HCT116 (cell line): ENCODE results near the gene TNNC1. TPM values are rescaled to one million over a fixed set of nuclear protein-coding genes. Genes with fewer than 3 reads are reported as not detected.

ENCODE experiments used
- ATAC-seq: fragments of 200-7000 bp; cut with Tn5 transposase; 2 replicates; pipeline ENCODE4 v1.9.1; 2020; ENCODE audit warnings: mild to moderate bottlenecking, moderate library complexity
- BruUV-seq: library from RNA; stranded (reverse); fragments of 400-500 nt; replicated peaks from 2 replicates; lab custom pipeline; 2021; lab: Mats Ljungman, UMichigan
- CTCF ChIA-PET: fragments of 300-600 bp; sonication (Branson Sonifier 250); formaldehyde crosslinking; loops from one replicate; lab custom pipeline; 2021; ENCODE audit warnings: antibody characterized with exemption; lab: Charles Lee
- POLR2A ChIA-PET: fragments of 300-600, 350-600 bp; sonication (Branson Sonifier 250); formaldehyde crosslinking; loops from one replicate; lab custom pipeline; 2021; ENCODE audit warnings: antibody characterized with exemption; lab: Charles Lee
- RAD21 ChIA-PET, 2 experiments: fragments of 300-600 bp; sonication (Branson Sonifier 250); formaldehyde crosslinking; loops; one replicate each; lab custom pipeline; 2023; ENCODE audit warnings: low total read pairs in 2 of 2; ENCODE audit not compliant: uncharacterized antibody in 2 of 2, unreplicated experiment in 2 of 2, low non-redundant PET in 1 of 2; lab: Charles Lee
- DNase-seq: peaks from one replicate; pipeline ENCODE4 v3.0.0-alpha.2; 2010; ENCODE audit warnings: low read depth, low spot score
- H2AFZ ChIP-seq: fragments of 200-600 bp; shearing (Covaris generic), sonication (generic); 2 replicates; pipeline ENCODE4 v1.6.1; 2017; ENCODE audit warnings: low read depth, mixed run types, mixed read lengths, antibody characterized with exemption, low read length; ENCODE audit not compliant: poor library complexity, severe bottlenecking
- H3K27ac ChIP-seq: 2 replicates; pipeline ENCODE4 v1.5.1; 2012; ENCODE audit warnings: low read depth, low read length
- H3K27me3 ChIP-seq: fragments of 200-600 bp; sonication (generic); 2 replicates; pipeline ENCODE4 v1.6.1; 2016; ENCODE audit warnings: mixed run types, low read length, mixed read lengths; ENCODE audit not compliant: insufficient read depth
- H3K36me3 ChIP-seq, 2 experiments: fragments of 200-500 bp in 1 of 2; fragments of 200-600 bp in 1 of 2; sonication (Bioruptor generic) in 1 of 2; sonication (generic) in 1 of 2; 2 replicates each; pipeline versions ENCODE4 v1.5.1 to v1.6.1; 2014 to 2016; ENCODE audit warnings: low read length in 2 of 2, inconsistent platforms in 1 of 2, mixed read lengths in 1 of 2, mixed run types in 1 of 2; ENCODE audit not compliant: insufficient read depth in 2 of 2, control insufficient read depth in 1 of 2
- H3K4me1 ChIP-seq, 2 experiments: fragments of 200-600 bp in 1 of 2; sonication (generic) in 1 of 2; 2 replicates each; pipeline versions ENCODE4 v1.5.1 to v1.6.1; 2012 to 2017; ENCODE audit warnings: low read length in 2 of 2, inconsistent platforms in 1 of 2, mild to moderate bottlenecking in 1 of 2, mixed read lengths in 1 of 2, mixed run types in 1 of 2, moderate library complexity in 1 of 2; ENCODE audit not compliant: insufficient read depth in 2 of 2, control insufficient read depth in 1 of 2
- H3K4me2 ChIP-seq: fragments of 200-600 bp; sonication (generic); 2 replicates; pipeline ENCODE4 v1.6.1; 2017; ENCODE audit warnings: mixed run types, low read length, mixed read lengths
- H3K4me3 ChIP-seq, 2 experiments: fragments of 200-600 bp in 1 of 2; sonication (generic) in 1 of 2; replicated peaks in 1 of 2; 2 replicates each; pipeline ENCODE4 v1.5.1; 2011 to 2016; ENCODE audit warnings: low read length in 2 of 2, control low read depth in 1 of 2, low read depth in 1 of 2, mild to moderate bottlenecking in 1 of 2, mixed read lengths in 1 of 2, mixed run types in 1 of 2
- H3K79me2 ChIP-seq: fragments of 200-600 bp; sonication (generic); 2 replicates; pipeline ENCODE4 v1.6.1; 2017; ENCODE audit warnings: mild to moderate bottlenecking, mixed run types, low read length, moderate library complexity, mixed read lengths; ENCODE audit not compliant: insufficient read depth
- H3K9ac ChIP-seq: fragments of 200-600 bp; sonication (generic); 2 replicates; pipeline ENCODE4 v1.6.1; 2016; ENCODE audit warnings: low read length, mixed read lengths
- H3K9me2 ChIP-seq: fragments of 200-600 bp; sonication (generic), shearing (Covaris generic); 2 replicates; pipeline ENCODE4 v1.6.1; 2017; ENCODE audit warnings: mixed run types, mild to moderate bottlenecking, moderate library complexity; ENCODE audit not compliant: insufficient read depth
- H3K9me3 ChIP-seq, 2 experiments: fragments of 200-500 bp in 1 of 2; fragments of 200-600 bp in 1 of 2; sonication (Bioruptor generic) in 1 of 2; sonication (generic) in 1 of 2; 2 replicates each; pipeline ENCODE4 v1.6.1; 2014 to 2017; ENCODE audit warnings: low read length in 2 of 2, mixed read lengths in 2 of 2, inconsistent platforms in 1 of 2, low read depth in 1 of 2, mild to moderate bottlenecking in 1 of 2, mixed run types in 1 of 2, moderate library complexity in 1 of 2; ENCODE audit not compliant: control insufficient read depth in 1 of 2, insufficient read depth in 1 of 2
- H4K20me1 ChIP-seq: fragments of 200-600 bp; sonication (generic), shearing (Covaris generic); 2 replicates; pipeline ENCODE4 v1.6.1; 2017; ENCODE audit warnings: mixed run types, mild to moderate bottlenecking, moderate library complexity; ENCODE audit not compliant: insufficient read depth
- CBX3 ChIP-seq: IDR thresholded peaks from 2 replicates; pipeline ENCODE4 v1.6.1; 2012; ENCODE audit warnings: low read depth
- EZH2 ChIP-seq: fragments of 200-600 bp; sonication (generic); IDR thresholded peaks from 2 replicates; pipeline ENCODE4 v1.6.1; 2017; ENCODE audit warnings: antibody characterized with exemption, mixed run types
- EZH2phosphoT487 ChIP-seq: fragments of 200-600 bp; IDR thresholded peaks from 2 replicates; pipeline ENCODE4 v1.6.1; 2018; ENCODE audit warnings: antibody characterized with exemption, borderline replicate concordance
- FOSL1 ChIP-seq: IDR thresholded peaks from 2 replicates; pipeline ENCODE4 v1.6.1; 2012; ENCODE audit warnings: low read depth
- JUND ChIP-seq: IDR thresholded peaks from 2 replicates; pipeline ENCODE4 v1.6.1; 2012
- POLR2AphosphoS5 ChIP-seq: IDR thresholded peaks from 2 replicates; pipeline ENCODE4 v1.6.1; 2011; ENCODE audit warnings: mild to moderate bottlenecking, low read depth, low read length, moderate library complexity
- REST ChIP-seq: IDR thresholded peaks from 2 replicates; pipeline ENCODE4 v1.6.1; 2012; ENCODE audit warnings: low read depth
- SP1 ChIP-seq: IDR thresholded peaks from 2 replicates; pipeline ENCODE4 v1.6.1; 2012; ENCODE audit warnings: low read depth
- YY1 ChIP-seq: IDR thresholded peaks from 2 replicates; pipeline ENCODE4 v1.6.1; 2011; ENCODE audit warnings: low read length, low read depth, moderate library complexity, mild to moderate bottlenecking; ENCODE audit not compliant: insufficient replicate concordance; ENCODE audit errors: extremely low read depth
- ZNF274 ChIP-seq: fragments of 200-500 bp; sonication (Bioruptor generic); IDR thresholded peaks from 2 replicates; pipeline ENCODE4 v1.6.1; 2014; ENCODE audit warnings: mild to moderate bottlenecking, low read depth, low read length, inconsistent platforms
- intact Hi-C: fragments of 100-400 bp; cut with micrococcal nuclease; formaldehyde crosslinking; loops from 2 replicates; pipeline ENCODE4 v1.10.0; 2022
- total RNA-seq: library from RNA; stranded (reverse); gene quantifications from one replicate; pipeline ENCODE4 v1.2.1, GENCODE V29; 2021; ENCODE audit not compliant: unreplicated experiment

TNNC1 gene
- total RNA-seq, 1 experiment from 2014 or later: 2.2 TPM

GRCh38 chr3:52438104-52438376 lies 15.8 kb downstream of the TNNC1 start:
- intact Hi-C loops: no loop called here
- DNase-seq (no peak), ATAC-seq (no peak)
- no peaks in the 10 kb centered on the region for H3K27me3 ChIP-seq
- BruUV-seq: no TSS peak
- H3K9me3 ChIP-seq: no peaks in the 10 kb centered on the region
- no peak overlapping the region for H2AFZ ChIP-seq
- H3K9me2 ChIP-seq: no peaks in the 10 kb centered on the region
- H3K4me2 ChIP-seq: no peak overlapping the region
- POLR2A ChIA-PET: no interaction called here
- no peak overlapping the region for H3K27ac ChIP-seq
- no peak overlapping the region for H3K4me3 ChIP-seq
- TF ChIP-seq FOSL1: no peak
- no peak for TF ChIP-seq EZH2phosphoT487
- TF ChIP-seq YY1: no peak
- no peak for TF ChIP-seq POLR2AphosphoS5
- TF ChIP-seq REST: no peak
- no peak for TF ChIP-seq JUND
- no peak for TF ChIP-seq SP1
- no peak for TF ChIP-seq CBX3
- no peak for TF ChIP-seq EZH2
- no peak for TF ChIP-seq ZNF274
- H4K20me1 ChIP-seq: no peaks in the 10 kb centered on the region
- H3K9ac ChIP-seq: no peak overlapping the region
- no peaks in the 10 kb centered on the region for H3K79me2 ChIP-seq
- H3K36me3 ChIP-seq: no peaks in the 10 kb centered on the region
- CTCF ChIA-PET: no interaction called here
- no peaks in the 10 kb centered on the region for H3K4me1 ChIP-seq
- RAD21 ChIA-PET: no interaction called here
